NCI-H774 (cell line): ENCODE measurements around the gene P2RY4.
"Not testable (repeated sequence)": the region's sequence is repeated elsewhere in the genome, so short reads cannot be mapped to it uniquely, and the experiment has no call there.

Experiments used
- DNase-seq: peaks from one replicate; lab custom pipeline; 2025; lab: John Stamatoyannopoulos, UW

The P2RY4 gene

DNA sequence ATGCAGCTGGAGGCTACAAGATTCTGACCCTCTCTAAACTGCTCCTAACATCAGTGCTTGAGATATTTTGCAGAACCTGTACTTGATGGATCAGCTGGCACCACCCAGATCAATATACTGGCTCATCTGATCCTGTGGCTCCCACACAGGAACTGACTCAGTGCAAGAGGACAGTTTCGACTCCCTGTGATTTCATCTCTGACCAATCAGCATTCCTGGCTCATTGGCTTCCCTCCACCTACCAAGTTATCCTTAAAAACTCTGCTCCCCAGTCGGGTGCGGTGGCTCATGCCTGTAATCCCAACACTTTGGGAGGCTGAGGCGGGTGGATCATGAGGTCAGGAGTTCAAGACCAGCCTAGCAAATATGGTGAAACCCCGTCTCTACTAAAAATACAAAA lies 16.4 kb downstream of the P2RY4 start:
- not testable (repeated sequence) for DNase-seq

DNA sequence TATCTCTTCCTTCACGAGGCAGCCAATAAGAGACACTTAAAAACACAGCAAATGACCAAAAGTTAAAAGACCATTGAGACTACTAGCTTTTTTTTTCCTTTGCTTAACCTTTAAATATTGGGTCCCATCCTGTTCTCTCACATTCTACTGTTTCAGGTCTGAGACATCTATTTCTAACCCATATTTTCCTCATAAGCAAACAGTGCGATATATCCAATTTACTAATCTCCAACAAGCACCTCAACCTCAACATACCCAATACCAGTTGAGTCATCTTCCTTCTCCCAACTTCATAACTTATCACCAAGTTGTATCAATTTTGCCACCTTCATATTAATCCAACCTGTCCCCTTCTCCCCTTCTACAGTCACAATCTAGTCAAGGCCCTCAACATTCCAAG lies 18.5 kb downstream of the P2RY4 start:
- no peak for DNase-seq

DNA sequence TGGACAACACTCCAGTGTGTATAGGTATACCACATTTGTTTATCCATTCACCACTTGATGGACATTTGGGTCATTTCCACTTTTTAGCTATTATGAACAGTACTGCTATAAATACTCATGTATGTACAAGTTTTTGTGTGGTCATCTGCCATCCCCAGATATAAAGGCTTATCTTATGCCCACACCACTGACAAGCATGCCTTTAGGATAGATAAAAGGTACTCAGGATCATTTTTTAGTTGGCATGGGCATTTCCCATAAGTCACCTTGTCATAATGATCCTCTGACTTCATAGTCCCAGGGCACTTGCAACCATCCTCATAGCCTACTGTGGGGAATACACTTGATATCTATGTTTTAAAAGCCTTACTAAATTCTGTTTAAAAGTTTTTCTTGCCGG lies 19.3 kb downstream of the P2RY4 start:
- no peak for DNase-seq

DNA sequence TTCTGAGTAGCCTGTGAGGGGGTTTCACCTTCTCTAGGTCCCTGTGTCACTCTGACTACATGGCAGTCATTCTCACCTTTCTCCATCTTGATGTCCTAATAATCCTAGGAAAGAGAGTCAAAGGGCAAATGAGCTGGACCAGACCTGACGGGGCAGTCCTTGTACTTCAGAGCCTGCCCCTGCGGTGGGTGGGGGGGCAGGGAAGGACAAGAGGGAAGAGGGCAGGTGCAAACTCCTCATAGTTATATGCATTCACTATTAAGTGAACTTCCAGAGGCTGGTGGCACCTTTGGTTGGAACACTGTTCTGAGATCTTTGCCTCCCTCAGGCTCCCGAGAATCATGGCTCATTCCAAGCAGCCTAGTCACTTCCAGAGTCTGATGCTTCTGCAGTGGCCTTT lies 25.6 kb downstream of the P2RY4 start, which contains the start of gene AWAT1:
TSS of gene AWAT1 (plus strand) at position 301 of the 400 bp plus-strand sequence. CDS start at position 342, 41 bp downstream.
- no peak for DNase-seq

DNA sequence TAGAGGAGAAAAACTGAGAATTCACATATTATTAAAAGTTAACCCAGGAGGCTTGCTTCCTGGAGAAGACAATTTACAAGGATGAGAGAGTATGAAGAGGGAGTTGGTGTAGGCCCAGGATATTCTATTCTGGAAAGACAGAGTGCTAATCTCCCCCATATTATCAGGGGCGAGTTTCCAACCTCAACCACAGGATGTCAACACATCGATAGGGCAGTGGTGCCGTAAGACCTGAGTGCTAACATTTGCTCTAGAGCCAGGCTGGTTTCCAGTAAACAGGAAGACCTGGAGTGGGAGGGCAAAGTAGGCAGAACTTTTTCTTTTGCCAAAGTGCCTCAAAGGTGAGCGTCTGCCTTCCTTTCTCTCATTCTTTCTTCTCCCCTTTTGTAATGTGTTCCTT lies 28.3 kb downstream of the P2RY4 start:
- no peak for DNase-seq

DNA sequence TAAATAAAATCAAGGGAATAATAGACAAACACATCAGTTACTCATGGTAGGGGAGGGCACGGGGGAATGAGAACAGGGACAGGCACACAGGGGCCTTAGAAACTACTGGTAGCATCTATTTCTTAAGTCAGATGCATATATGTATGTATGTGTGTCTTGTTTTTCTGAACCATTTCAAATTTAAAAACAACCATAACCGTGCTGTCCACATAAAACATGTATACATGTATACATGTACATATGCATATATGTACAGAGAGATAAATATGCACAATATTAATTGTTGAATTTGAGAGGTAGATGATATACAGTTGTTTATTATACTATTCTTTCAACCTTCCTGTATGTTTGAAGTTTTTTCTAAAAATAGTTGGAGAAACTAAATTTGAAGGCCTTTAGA lies 33.3 kb downstream of the P2RY4 start:
- no peak for DNase-seq

DNA sequence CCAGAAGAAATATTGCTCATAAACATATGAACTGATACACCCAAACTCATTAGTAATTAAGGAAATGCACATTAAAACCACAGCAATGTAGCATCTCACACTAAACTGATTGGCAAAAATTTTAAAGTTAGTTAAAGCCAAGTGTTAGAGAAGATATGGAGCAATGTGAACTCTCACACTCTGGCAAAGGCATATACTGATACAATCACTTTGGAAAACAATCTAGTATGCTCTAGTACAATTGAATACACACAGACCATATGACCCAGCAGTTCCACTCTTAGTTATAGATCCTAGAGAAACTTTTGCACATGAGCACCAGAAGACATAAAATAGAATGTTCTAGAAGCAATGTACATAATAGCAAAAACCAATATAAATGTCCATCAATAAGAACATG lies 34.0 kb downstream of the P2RY4 start:
- no peak for DNase-seq

DNA sequence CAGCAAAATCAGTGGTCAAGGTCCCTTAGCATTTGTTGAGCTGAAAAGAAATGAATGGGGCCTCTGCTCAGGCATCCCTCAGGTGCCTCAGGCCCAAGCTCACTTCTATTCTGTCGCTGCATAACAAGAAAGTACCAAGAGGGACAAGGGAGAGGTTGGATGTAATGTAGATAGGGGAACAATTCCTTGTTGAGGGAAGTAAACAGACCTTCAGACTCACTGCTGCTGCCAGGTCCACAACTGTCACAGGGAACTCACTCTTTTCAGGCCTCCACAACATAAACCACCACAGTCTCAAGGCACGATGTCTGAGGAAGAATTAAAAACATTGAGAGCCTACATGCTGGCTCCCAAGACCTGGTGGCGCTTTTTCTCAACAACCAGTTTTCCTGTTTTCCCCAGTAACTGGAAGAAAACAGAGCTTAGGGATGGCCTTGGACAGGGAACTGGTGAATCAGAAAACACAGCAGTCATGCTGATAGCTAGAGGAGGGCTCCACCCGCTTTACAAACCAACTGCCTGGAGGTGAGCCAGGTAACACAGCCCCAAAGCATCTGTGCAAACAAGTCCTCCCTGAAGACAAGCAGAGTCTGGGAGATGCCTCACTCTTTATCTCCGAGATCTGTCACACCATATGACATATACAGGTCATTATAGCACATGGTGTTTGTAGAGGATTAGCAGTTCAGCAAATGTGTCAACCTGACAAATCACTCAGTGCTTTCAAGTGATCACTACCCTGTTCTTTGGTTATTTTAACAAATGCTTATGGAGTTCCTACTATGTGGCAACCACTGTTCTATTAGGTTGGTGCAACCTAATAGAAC lies 39.9 kb downstream of the P2RY4 start:
- no peak for DNase-seq

DNA sequence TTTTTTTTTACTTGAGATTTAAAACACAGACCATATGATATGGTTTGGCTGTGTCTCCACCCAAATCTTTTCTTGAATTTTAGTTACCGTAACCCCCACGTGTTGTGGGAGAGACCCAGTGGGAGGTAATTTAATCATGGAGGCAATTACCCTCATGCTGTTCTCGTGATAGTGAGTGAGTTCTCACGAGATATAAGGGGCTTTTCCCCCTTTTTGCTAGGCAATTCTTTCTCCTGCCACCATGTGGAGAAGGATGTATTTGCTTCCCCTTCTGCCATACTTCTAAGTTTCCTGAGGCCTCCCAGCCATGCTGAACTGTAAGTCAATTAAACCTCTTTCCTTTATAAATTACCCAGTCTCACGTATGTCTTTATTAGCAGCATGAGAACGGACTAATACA lies 50.4 kb downstream of the P2RY4 start:
- DNase-seq, result not testable (repeated sequence)

DNA sequence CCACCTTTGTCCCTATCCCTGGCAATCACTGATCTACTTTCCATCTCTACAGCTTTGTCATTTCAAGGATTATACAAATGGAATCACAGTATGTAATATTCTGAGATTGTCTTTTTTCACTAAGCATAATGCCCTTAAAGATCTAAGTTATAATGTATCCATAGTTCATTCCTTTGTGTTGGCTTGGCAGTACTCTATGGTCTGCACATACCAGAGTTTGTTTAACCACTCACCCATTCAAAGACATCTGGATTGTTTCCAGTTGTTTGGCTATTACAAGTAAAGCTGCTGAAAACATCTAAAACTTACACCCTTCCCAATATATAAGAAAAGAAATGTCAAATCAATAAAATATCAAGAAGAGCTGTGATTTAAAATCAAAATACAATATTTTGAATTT lies 51.5 kb downstream of the P2RY4 start:
- DNase-seq, result no peak
